Epithelial cell of esophagus (primary cell): Measurements from ENCODE around the gene SLC24A4.

Experiments used
- DNase-seq: peaks from one replicate; pipeline ENCODE4 v3.0.0; 2010; ENCODE audit warnings: low read depth
- H3K4me3 ChIP-seq: 2 replicates; pipeline ENCODE4 v1.5.1; 2011; ENCODE audit warnings: mild to moderate bottlenecking, low read length, control low read depth
- CTCF ChIP-seq: IDR thresholded peaks from 2 replicates; pipeline ENCODE4 v1.5.1; 2011; ENCODE audit warnings: low read depth, mild to moderate bottlenecking, low read length, control low read depth, inconsistent platforms; ENCODE audit not compliant: insufficient read depth; ENCODE audit errors: missing control alignments

SLC24A4 gene

GRCh38 chr14:92465353-92466055 lies 142.5 kb downstream of the SLC24A4 start:
- no peak for DNase-seq
- no peak for TF ChIP-seq CTCF
- H3K4me3 ChIP-seq: no peak overlapping the region

- DNase-seq: no peak
- H3K4me3 ChIP-seq: no peak overlapping the region
- TF ChIP-seq CTCF: no peak
Measured at GRCh38 chr14:92466059-92466458, 143.1 kb downstream of the SLC24A4 start.

- DNase-seq: no peak
- H3K4me3 ChIP-seq: no peak overlapping the region
- no peak for TF ChIP-seq CTCF
Measured at GRCh38 chr14:92469515-92469914, 146.6 kb downstream of the SLC24A4 start.

DNA sequence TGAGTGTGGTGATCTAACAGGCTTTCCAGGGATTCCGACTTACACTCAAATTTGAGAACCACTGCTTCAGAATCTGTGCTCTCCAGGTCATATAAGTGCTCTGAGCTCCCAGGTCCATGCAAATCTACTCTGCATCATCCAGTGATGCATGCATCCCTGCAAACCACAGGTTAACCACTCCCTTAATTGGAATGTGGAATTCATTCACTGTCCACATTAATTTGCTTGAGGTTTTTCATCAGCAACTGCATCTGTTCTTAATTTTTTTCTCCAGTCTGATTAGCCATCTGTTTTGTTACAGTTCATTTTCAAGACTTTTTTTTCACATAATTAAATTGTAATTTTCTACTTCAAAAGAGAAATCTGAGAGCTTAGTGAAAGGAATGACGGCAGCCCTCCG lies 147.2 kb downstream of the SLC24A4 start:
- TF ChIP-seq CTCF: no peak
- H3K4me3 ChIP-seq: no peak overlapping the region
- peak; percentile 84 for DNase-seq

GRCh38 chr14:92470811-92471210 lies 147.8 kb downstream of the SLC24A4 start:
- no peak for TF ChIP-seq CTCF
- DNase-seq: no peak

DNA sequence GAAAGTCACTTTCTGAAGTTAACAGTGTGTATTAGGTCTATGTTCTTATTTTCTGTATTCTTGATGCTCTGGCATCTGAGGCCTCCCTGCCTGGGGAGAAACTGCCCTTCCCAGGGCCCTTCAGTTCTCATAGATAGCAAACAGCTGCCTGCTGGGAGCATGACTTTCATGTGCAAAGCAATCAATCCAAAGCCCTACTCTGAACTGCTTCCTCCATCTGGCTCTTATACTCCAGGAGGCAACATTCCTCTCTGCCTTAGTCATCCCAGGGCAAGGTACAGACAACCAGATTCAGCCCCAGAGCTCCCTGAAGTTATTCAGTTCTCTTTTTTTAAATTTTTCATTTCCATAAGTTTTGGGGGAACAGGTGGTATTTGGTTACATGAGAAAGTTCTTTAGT lies 149.0 kb downstream of the SLC24A4 start:
- TF ChIP-seq CTCF: no peak
- no peak overlapping the region for H3K4me3 ChIP-seq
- DNase-seq: peak; percentile 87

More at GRCh38 chr14:92470811-92471210, 147.8 kb downstream of the SLC24A4 start:
- H3K4me3 ChIP-seq: no peak overlapping the region

DNA sequence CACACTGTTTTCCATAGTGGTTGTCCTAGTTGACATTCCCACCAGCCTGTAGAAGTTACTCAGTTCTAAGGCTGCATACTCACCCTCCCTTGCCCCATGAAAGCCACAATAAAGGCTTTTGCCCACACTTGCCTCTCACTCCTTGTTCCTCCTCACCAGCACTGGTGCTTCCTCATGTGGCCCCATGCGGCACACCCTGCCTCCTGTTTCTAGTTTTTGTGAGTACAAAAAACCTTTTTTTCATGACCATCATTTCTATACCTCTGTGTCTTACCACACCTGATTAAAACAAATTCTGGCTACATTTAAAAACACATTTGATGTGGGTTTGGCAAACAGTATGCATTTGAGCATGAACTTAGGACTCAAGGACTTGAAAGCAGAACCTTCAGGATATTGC lies 149.9 kb downstream of the SLC24A4 start:
- DNase-seq: peak; percentile 70
- no peak overlapping the region for H3K4me3 ChIP-seq
- no peak for TF ChIP-seq CTCF
